Measurements from ENCODE around the gene MACROH2A2.
"Not testable (repeated sequence)": the region's sequence is repeated elsewhere in the genome, so short reads cannot be mapped to it uniquely, and the experiment has no call there.

The MACROH2A2 gene

DNA sequence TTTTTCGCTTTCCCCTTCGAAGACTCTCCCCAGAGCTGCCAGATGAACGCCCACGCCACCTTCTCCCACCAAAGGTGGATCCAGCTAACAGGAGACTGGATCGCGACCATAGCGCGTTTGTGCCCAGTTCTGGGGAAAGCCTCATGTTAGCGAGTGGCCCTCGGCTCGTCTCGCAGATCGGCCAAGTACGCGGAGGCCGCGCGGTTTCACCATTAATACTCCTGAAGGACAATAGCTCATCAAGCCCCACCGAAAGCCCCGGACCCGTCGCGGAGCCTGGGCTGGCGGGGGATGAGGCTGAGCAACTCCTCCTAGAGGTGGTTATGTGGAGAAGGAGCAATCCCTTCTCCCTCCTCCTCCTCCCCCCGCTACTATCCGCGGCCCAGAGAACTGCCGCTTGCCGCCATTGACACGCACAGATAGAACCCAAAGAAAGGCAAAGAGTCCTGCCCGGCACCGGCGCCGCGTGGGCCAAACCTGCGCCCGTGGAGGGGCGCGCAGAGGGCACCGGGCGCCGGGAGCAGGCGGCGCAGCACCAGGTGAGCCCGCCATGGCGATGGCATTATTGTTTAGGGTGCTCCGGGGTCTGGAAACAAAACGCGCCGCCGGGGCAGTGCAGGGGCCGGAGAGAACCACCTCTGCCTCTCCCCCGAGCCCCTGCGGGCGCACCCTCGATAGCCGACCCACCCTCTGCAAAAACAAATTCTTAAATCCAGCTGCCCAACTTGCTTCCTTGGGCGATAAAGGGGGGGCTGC lies at the start of gene MACROH2A2:
Gene MACROH2A2, plus strand, starts transcription at position 385 of the 756 bp plus-strand sequence. CDS start 22,813 bp downstream, outside the sequence.
- peak in 1 of 2 donors; percentile 11 for DNase-seq (ENCODE audit: low read depth in 2 of 2)

DNA sequence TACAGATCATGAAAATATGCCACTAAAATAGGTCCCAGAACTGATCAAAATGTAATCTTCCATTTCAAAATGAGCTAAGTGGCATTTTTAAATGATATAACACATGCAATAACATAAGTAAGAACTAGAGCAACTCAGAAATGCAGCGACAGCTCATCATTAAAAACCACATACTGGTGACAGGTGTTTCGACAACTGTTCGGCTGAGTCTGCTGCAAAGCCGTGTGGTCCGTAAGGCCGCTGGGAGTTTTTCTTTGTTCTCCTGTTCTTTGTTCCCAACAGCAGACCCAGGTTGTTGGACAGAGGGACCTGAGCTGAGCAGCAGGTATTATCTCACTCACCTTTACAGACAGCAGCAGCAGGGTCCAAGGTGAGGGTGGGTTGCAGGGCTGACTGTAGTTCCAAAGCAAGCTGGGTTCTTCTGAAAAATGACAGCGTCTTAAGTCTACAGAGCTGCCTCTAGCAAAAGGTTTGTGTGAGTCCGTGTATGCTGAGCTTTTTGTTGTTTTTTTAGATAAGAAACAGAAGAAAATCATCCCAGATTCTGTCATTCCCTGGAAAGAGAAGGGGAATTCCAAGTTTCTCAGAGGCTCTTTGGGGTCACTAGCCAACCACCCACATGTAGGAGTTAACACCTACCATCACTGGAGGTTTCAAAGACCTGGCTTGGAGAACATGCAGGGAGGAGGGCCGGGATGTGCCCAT lies 45.4 kb upstream of the MACROH2A2 start:
- no peak for DNase-seq (ENCODE audit: low read depth in 2 of 2)

DNA sequence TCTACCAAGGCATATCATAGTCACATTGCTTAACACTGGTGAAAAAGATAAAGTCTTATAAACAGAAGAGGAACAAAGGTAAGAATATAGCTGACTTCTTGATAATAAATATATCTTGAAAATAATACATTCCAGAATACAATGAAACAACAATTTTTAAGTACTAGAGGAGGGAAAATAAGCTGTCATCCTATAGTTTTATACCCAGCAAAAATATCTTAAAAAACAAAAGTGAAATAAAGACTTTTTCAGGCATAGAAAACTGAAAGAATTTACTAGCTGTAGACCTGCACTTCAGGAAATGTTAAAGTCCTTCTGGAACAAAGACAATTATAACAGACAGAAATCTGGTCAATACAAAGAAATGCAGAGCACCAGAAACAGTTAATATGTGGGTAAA lies 21.4 kb upstream of the MACROH2A2 start:
- no peak for DNase-seq (ENCODE audit: low read depth in 2 of 2)

DNA sequence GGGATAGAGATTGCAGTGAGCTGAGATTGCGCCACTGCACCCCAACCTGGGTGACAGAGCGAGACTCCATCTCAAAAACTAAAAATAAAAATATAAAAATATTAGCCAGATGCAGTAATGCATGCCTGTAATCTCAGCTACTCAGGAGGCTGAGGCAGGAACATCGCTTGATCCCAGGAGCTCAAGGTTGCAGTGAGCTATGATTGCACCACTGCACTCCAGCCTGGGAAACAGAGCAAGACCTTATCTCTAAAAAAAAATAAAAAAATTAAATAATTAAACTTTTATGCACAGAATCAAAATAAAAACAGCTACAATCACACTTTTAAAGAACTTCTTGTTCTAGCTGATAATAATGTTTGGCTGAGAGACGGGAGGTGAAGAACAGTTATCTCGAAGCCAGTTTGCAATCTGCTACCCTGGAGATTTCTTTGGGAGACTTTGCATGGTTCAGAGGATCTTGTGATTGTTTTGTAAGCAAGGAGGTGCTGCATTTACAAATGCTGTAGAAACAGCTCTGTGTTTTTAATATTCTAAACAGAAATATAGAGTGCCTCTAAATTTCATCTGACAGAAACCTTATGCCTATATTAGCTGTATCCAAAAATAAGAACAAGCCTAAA lies 19.9 kb upstream of the MACROH2A2 start:
- no peak for DNase-seq (ENCODE audit: low read depth in 2 of 2)

DNA sequence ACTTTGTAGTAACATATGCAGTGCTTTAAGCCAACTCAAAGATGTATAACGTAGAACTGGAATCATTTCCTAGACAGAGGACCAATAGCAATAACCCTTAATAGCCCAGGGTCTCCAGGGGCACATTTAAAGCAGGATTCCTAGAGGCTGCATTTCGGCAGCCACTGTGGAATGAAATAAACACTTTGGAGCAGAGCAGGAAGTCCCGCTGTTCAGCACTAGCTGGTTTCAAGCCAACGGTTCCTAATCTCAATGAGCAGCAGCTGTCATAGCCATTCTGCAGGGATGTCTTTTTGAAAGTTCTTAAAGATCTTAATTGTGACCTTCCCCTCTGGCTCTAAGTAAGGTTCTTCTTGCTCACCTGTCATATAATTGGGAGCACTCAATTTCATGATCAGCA lies 18.4 kb upstream of the MACROH2A2 start:
- no peak for DNase-seq (ENCODE audit: low read depth in 2 of 2)

DNA sequence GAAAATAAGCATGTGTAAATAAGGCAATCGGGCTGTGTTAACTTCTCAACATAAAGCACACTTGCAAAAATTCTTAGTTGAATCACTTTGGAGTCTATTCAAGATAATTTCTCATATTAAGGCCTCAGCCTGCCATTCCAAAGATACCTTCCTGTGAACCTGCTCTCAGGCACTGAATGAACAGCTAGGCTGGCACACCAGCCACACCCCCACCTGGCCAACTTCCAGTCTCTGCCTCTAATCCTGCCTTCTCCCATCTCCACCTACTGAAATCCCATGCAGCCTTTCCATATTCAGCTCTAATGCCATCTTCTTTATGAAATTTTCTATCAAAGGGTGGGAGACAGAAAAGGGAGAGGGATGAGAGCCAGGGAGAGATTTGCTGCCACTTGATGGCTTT lies 17.1 kb upstream of the MACROH2A2 start:
- no peak for DNase-seq (ENCODE audit: low read depth in 2 of 2)

DNA sequence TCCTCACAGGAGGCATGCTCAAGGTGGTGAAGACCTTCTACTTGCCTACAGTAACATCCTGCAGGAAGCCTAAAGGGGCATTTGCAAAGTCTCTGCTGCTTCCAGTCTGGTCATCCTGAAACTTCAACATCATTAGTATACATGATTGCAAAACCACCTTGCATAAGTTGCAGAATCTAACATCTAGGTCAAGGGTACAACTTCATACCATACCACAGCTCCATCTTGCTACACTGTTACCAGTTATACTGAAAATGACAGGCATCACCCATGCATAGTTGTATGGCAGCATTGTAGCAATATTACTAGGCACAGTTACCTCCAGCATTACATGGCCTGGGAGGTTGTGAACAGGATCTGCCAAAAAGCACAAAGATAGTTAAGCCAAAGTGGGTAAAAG lies 13.7 kb upstream of the MACROH2A2 start:
- no peak for DNase-seq (ENCODE audit: low read depth in 2 of 2)

DNA sequence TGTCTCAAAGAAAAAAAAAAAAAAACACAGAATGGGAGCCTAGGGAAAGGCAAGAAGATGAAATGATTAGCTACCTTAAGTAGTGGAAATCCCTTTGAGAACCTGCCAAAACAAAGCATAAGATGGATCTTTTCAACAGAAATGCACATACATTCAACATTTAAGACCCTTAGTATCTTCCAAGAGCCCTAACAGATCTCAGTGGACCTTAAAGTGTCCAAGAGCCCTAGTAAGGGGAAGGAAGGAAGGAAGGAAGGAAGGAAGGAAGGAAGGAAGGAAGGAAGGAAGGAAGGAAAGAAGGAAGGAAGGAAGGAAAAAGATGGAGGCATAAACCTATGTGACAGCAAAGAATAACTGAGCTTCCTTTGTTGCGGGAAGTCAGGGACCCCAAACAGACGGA lies 11.6 kb upstream of the MACROH2A2 start:
- no peak for DNase-seq (ENCODE audit: low read depth in 2 of 2)

DNA sequence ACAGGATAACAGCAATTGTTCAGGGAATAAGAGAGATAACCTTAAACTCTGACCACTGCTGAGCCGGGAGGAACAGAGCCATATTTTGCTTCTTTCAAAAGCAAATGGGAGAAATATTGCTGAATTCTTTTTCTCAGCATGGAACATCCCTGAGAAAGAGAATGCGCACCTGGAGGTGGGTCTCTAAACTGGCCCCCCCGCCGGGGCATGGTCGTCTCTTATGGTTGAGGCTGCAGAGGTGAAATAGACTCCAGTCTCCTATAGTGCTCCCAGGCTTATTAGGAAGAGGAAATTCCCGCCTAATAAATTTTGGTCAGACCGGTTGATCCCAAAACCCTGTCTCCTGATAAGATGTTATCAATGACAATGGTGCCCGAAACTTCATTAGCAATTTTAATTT lies 10.9 kb upstream of the MACROH2A2 start:
- DNase-seq (ENCODE audit: low read depth in 2 of 2), result not testable (repeated sequence)

DNA sequence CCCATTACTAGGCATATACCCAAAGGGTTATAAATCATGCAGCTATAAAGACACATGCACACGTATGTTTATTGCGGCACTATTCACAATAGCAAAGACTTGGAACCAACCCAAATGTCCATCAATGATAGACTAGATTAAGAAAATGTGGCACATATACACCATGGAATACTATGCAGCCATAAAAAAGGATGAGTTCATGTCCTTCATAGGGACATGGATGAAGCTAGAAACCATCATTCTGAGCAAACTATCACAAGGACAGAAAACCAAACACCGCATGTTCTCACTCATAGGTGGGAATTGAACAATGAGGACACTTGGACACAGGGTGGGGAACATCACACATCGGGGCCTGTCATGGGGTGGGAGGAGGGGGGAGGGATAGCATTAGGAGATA lies 5.6 kb upstream of the MACROH2A2 start:
- DNase-seq (ENCODE audit: low read depth in 2 of 2), result not testable (repeated sequence)

DNA sequence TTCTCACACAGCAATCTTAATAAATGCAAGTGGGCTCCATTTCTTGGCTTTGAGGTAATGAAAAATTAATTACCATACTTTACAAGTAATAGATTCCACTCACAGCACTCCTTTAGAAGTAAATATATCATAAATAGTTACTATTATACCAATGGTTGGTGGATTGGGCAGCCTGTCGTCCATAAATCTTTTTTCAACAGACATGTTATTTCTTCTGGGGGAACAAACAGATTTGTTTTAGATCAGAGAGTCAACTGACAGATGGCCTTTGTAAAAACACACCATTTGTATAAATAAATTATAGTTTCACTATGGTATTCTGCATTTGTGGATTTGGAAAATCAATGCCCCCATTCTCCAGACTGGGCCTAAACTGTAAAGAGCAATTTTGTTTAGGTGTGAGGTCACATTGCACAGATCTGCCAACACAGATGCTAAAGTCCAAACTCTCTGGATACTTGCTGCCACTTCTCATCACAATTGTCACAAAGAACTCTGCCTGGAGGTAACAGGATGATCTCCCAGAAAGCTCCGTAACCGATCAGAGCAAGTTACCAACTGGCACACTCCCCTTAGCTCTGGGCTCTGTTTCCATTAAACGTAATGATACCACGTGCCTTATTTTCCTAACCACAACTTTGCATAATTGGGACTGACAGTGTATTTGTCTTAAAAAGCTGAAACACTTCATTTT lies 4.5 kb upstream of the MACROH2A2 start:
- no peak for DNase-seq (ENCODE audit: low read depth in 2 of 2)

DNA sequence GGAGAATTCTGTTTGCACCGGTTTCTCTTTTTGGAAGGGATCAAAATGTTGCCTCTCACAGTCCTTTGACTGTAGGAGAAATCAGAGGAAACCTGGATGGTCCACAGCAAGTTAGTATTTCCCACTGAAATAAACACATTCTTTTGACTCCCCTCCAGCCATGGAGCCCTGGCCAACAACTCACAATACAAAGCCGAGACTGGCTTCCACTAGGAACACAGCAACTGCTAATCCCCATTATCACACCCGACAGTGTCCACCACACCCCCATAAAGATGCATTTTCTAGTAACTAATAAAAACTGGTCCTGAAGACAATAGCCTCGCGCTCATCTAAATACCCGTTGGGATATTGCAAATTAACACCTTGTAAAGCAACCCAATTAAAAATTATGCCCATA lies 798 bp upstream of the MACROH2A2 start:
- DNase-seq (ENCODE audit: low read depth in 2 of 2), result no peak

DNA sequence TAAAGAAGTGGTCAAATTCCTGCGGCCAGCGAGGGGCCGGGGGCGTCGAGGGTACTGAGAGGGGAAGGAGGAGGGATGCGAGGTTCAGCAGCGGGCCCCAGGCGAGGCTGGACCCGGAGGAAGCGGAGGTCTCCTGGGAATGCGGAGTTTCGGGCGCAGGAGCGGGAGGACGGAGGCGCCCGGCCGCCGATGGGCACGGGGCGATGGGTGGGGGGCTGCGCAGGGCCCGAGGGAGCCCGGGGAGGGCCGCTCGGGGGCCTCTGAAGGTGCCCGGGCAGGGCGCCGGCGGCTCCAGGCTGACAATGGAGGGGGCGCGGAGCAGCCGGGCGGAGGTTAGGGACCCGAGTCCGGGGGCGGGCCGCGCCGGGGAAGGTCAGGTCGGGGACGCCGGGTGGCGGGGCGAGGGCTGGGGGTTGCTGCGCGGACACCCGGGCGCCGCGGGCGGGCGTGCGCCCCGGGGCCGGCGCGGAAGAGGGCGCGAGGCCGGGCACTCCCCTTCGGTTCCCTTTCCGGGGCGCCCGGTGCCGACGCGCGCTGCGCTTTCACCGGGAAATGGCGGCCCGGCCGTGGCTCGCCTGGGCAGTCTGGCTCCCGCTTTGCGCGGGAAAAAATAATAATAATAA lies 683 bp downstream of the MACROH2A2 start:
- peak in 1 of 2 donors; percentile 7 for DNase-seq (ENCODE audit: low read depth in 2 of 2)

DNA sequence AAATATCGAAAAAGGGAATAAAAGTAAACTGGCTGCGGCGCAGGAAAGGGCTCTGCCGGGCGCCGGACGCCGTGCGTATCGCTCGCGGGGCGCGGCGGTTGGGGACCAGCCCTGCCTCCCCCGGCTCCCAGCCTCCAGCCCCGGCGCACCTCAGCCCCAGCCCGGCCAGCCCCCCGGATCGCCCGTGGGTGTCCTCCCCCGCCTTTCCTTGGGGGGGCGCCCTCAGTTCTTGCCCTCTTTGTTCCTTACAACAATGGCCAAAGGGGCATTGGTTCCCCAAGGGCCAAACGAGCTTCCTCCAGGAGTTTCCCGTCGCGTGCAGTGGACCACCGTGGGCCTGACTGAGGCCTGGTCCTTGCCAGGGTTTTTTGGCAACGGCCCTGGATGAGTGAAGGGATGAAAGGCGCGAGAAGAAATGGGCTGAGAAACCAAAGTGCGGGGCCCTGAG lies 1.2 kb downstream of the MACROH2A2 start:
- peak in 1 of 2 donors; percentile 8 for DNase-seq (ENCODE audit: low read depth in 2 of 2)

DNA sequence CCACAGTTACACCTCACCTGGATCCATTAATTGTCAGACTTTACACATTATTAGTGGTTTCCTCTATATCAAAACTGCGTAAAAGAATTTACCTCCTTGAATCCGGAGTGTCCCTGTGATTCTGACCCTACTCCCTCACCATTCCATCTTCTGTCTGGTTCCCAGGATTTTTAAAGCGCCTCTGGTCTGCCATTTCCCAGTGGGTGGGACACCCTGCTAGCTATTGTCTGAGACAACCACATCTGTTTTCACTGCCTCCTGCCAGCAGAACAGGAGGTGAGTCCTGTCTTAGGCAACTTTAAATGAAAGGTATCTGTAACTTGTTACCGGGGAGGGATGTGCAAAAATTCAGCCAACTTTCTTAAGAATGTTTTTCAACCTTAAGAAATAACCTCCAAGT lies 2.3 kb downstream of the MACROH2A2 start:
- no peak for DNase-seq (ENCODE audit: low read depth in 2 of 2)

DNA sequence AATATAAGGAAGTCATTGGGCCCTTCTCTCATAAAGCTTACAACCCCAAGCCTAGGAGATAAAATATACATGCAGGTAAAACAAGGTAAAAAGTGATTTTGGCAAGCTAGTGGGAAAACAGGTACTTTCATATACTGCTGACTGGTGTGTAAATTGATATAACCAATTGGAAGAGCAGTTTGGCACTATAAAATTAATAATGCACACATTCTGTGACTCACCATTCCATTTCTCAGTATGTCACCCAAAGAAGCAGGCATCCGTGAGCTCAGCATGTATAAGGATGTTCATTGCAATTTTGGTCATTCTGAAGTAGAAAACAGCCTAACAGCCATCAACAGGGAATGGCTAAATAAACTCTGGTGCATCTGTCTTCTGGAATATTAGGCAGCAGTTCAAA lies 2.9 kb downstream of the MACROH2A2 start:
- DNase-seq (ENCODE audit: low read depth in 2 of 2), result no peak

DNA sequence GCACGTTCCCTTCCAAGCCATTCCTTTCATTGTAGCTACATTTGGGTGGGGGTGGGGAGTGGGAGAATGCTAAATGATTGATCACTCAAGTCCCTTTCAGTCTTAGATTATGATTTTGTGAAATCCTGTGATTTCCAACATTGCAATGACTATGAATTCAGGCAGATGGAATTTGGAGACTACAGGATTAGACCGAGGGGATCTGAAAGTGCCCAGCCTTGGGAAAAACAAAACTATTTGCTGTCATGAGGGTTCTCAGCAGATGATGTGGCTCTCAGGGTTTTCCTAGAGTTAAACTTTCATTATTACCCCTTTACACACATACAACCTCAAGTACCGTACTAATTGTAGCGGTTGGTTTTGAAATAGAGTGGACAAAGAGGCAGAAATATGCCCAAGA lies 4.7 kb downstream of the MACROH2A2 start:
- no peak for DNase-seq (ENCODE audit: low read depth in 2 of 2)

DNA sequence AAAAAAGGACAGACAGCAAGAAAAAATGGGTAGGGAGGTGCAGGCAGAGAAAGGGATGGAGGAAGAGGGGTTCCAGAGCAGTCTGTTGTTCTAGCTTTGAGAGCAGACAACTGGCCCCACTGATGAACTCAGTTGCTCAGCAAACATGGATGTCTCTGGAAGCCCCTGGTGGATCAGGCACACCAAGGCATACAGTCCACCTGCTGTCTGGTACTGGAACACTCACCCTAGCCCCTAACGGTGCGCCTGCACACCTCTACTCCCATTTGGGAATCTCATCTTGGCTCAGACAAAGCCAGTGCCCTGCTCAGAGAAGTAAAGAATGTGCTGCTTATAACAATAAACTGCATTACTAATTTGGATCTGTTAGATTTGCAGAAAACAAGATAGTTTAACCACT lies 7.7 kb downstream of the MACROH2A2 start:
- DNase-seq (ENCODE audit: low read depth in 2 of 2), result no peak

DNA sequence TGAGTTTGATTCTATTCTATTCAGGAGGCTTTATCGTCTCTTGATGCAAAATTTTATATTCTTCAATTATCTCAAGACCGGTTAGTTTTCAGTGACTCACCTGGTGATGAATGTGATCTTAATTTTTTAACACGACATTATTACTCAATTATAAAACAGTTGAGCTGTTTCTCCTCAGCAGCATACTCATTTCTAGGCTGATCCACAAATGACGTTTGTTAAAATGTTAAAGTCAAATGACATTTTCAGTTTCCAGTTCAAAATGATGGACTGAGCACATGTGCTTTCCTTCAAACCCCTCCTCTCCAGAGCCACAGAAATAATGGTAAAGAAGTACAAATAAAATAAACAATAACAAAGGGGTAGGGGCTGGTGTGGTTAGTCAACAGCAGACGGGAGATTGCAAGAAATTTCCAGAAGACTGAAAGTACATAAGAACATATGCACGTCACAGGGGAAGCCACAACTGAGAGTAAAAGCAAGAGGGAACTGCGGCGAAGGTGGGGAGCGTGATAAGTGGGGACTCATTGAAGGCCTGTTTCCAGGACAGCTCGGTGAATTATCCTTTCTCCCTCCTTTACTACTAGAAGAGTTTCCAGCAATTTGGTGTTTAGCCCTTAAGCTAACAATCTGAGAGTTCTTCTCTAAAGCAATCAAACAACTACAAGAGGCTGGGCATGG lies 10.9 kb downstream of the MACROH2A2 start:
- DNase-seq (ENCODE audit: low read depth in 2 of 2), result no peak

DNA sequence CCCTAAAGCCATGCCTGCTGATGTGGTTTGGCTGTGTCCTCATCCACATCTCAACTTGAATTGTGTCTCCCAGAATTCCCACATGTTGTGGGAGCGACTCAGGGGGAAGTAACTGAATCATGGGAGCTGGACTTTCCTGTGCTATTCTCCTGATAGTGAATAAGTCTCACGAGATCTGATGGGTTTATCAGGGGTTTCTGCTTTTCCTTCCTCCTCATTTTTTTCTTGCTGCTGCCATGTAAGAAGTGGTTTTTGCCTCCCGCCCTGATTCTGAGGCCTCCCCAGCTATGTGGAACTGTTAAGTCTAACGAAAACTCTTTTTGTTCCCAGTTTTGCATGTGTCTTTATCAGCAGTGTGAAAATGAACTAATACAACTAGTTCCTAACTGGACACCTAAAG lies 11.8 kb downstream of the MACROH2A2 start:
- no peak for DNase-seq (ENCODE audit: low read depth in 2 of 2)

DNA sequence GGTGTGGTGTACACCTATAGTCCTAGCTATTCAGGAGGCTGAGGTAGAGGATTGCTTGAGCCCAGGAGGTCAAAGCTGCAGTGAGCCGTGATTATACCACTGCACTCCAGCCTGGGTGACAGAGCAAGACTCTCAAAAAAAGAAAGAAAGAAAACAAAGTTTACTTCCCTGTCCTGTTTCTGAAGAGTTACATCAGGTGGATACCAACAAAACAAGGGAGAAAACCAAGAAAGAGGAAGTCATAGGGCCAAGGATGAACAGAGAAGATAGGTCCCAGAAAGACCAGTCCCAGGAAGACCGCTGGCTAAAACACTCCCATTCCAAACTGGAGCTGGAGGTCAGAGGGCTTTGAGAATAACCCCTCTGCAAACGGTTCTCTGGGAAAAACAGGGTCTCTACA lies 13.5 kb downstream of the MACROH2A2 start:
- DNase-seq (ENCODE audit: low read depth in 2 of 2), result no peak

Data from stimulated activated CD4-positive, alpha-beta T cell treated with anti-CD3 and anti-CD28 coated beads, Interleukin-4, amount 100 ng/mL, for 48 hours (primary cell).